Hematopoietic multipotent progenitor cell treated with erythropoietin and hydrocortisone succinate and interleukin-3 and kit ligand, for 4 days (in vitro differentiated cells): ENCODE data around the gene PHF21A.

Experiments used
- DNase-seq: peaks from one replicate; pipeline ENCODE4 v3.0.0-alpha.2; 2015

The PHF21A gene

GRCh38 chr11:45899448-45900174 lies 221.6 kb downstream of the PHF21A start:
- DNase-seq = peak; percentile 78

GRCh38 chr11:45899086-45899447 lies 222.2 kb downstream of the PHF21A start:
- no peak for DNase-seq

GRCh38 chr11:45897556-45897955 lies 223.7 kb downstream of the PHF21A start:
- no peak for DNase-seq

GRCh38 chr11:45896422-45896984 lies 224.8 kb downstream of the PHF21A start:
- no peak for DNase-seq

- no peak for DNase-seq
Observed at GRCh38 chr11:45895553-45896259, 225.5 kb downstream of the PHF21A start.

DNA sequence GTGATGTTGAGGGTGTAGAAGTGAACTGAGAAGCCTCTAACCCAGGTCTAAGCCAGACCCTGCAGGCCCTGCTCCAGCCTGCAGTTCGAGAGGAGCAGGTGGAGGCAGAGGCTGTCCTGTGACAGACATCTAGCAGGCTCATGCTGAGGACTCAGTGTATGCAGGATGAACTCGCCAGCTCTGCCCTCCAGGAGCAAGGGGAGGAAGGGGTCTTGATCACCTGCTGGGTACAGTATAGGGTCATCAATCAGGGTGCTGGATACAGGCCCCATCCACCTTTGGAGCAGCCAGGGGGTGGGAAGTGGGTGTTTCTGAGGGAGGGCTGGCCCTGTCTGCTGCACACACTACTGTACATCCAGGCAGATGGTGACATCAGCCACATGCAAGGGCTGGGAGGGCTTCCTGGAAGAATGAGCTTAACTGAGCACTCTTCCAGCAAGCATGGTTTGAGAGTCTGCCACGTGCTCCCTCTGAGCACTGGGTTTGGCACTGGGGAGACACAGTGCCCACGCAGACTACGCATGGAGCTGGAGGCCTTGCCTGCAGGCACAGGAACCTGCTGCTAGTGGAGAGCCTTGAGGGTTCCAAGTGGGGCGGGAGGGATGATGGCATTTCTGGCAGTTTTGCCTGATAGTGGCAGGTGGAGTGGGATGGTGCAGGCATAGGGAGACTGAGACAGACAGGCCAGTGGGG lies 226.6 kb downstream of the PHF21A start:
- no peak for DNase-seq

DNA sequence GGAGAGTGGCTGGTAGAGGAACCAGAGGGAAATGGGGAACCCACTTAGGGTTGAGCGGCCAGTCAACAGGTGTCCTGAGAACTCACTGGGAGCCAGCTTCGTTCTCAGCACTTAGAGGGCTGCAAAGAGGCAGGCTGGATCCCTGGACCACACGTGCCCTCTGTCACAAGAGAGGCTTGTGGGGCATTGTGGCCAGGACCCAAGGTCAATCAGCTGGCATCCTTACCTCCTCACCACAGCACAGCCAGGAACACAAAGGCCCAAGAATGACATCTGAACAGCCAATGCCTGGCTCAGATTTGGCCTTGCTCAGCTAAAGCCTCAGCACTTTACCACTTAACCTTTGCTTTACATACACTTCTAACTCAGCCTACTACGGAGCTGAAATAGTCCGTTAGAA lies 228.4 kb downstream of the PHF21A start:
- DNase-seq = no peak

- no peak for DNase-seq
Observed at GRCh38 chr11:45890886-45891550, 230.2 kb downstream of the PHF21A start.

DNA sequence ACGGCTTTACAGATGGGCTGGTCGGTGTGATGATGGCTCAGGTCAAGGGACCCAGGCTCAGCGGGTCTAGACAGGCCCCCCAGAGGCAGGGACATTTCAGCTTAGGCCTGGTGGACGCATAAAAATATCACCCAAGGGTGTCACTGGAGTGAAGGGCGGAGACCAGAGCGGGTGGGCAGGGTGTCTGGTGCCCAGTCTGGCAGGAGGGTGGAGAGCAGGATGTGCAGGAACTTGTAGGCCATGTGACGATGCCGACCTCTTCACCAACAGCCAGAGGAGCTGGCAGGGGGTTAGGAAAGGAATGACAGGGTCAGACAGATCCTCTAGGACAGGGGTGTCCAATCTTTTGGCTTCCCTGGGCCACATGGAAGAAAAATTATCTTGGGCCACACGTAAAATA lies 231.3 kb downstream of the PHF21A start:
- no peak for DNase-seq

DNA sequence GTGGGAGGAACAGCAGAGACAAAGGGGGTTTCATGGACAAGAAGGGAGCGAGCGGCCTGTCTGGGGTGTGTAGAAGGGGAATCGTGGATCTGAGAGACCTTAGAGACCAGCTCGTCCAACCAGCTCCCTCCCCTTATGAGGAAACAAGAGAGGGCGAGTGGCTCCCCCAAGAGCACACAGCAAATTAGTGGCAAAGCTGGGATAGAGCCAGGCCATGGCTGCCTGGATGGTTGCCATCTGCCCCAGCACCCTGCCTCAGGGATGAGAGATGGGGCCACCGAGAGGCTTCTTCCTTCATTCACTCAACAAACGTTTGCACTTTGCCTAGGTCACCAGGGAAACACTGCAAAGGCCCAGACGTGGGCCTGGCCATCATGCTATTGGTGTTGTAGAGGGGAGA lies 231.7 kb downstream of the PHF21A start:
- DNase-seq = no peak

- no peak for DNase-seq
Observed at GRCh38 chr11:45887587-45887986, 233.7 kb downstream of the PHF21A start.

DNA sequence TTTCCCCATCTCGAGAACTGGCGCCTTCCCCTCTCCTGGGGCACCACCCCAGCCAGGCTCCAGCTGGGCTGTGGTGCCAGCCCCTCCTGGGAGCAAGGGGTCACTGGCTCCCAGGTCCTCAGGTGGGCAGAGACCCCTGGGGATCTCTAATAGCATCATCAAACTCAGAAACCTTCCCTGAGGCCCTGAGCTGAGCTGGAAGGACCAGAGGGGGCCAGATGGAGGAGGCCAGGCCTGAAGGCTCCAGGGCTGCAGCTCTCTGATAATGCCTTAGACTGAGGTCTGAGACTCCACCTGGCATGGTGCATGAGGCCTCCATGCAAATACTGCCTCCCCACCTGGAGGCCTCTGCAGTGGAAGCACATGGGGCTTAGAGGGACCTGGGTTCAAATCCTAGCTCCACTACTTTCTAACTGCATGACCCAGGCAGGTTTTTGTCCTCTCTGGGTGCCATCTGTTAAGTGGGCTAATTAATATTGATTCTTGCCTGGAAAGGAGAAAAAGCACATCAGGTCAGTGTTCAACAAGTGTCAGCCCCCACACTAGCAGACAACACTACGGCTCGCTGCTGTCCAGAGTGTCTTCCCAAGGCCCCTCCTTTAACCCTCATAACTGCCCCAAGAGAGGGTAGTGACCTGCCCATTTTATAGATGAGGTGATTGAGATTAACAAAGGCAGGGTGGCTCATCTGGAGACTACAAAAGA lies 234.3 kb downstream of the PHF21A start:
- DNase-seq = no peak

DNA sequence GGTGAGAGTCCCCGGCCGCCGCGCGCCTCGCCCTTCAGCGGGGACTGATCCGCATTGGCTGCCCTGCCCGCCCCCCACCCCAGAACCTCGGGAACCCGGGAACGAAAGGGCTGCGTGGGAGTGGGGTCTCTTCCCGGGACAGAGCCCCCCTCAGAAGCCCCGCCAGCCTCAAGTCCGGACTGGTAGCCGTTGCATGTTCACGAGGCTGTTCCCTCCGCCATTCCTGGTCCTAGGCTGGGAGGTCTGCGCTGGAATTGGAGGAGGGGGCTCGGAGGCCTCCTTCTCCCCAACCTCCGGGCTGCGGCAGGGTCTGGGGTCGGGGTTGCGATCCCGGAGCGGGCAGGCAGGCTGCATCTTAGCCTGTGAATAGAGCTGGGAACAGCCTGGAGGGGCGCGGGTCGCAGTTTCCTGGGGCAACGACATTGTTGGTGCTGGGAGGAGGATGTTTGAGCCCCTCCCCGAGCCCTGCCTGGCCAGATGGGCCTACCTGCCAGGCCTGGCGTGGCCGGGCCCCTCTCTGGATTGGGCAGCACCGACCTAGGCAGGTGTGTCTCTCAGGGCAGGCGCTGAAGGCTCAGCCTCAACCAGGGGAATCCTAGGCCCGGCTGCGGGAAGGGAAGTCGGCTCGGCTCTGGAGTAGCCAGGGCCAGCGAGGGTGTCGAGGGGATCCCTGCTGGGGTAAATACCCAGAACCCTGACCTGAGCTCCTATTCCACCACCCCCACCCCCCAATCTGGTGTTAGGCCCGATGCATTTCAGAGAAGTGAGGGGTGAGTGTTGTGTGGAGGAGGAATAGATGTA lies 235.1 kb downstream of the PHF21A start:
- no peak for DNase-seq

- peak; percentile 77 for DNase-seq
Observed at GRCh38 chr11:45885274-45885920, 235.9 kb downstream of the PHF21A start, which contains the start of gene MAPK8IP1. TSS of gene MAPK8IP1 (plus strand) at chr11:45885651. CDS start at chr11:45885821, 170 bp downstream.

DNA sequence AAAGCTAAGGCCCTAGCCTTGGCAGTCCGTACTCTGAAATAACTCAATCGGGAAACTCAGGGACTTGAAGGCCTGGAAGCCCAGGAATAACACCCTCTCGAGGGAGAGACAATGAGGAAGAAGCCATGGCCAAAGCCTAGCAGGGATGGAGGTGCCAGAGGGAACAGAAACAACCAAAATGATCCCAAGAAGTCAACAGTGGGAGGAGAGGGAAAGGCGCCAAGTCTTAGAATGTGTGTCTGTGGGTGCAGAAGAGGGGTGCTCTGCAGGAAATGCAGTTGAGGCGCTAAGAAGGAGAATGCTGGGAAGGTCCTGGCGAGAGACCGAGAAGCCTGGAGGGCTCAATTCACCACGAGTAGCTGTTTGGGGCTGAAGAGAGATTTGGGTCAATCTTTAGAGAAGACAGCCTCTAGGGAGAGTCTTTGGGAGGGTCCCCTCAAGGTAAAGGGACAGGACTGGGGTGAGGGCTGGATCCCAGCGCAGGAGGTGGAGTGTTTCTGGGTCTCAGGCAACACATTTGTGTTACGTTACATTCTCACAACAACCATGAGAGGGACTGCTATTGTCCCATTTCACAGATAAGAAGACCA lies 236.6 kb downstream of the PHF21A start:
- DNase-seq = no peak
